ENCODE measurements around the gene CHST3. TPM values are rescaled to one million over a fixed set of nuclear protein-coding genes. Genes with fewer than 3 reads are reported as not detected.

CHST3 gene
- total RNA-seq, 4 donors from 2014 or later, result 24.1 to 43.0 (median 38.7) TPM

DNA sequence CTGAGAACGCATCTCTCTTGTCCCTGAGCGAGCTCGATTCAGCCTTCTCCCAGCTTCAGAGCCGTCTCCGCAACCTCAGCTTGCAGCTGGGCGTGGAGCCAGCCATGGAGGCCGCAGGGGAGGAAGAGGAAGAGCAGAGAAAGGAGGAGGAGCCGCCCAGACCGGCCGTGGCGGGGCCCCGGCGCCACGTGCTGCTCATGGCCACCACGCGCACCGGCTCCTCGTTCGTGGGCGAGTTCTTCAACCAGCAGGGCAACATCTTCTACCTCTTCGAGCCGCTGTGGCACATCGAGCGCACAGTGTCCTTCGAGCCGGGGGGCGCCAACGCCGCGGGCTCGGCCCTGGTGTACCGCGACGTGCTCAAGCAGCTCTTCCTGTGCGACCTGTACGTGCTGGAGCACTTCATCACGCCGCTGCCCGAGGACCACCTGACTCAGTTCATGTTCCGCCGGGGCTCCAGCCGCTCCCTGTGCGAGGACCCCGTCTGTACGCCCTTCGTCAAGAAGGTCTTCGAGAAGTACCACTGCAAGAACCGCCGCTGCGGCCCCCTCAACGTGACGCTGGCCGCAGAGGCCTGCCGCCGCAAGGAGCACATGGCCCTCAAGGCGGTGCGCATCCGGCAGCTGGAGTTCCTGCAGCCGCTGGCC, 43.2 kb downstream of the CHST3 start:
- intact Hi-C loops (cut with DNase I), result no loop called here
- Histone ChIP-seq H3K4me3 (no peak overlapping the region), H3K4me1 (peaks cover 45 to 64% (median 61%) of the 10 kb centered on the region in 4 donors), H3K36me3 (peaks cover 14 to 51% (median 32%) of the 10 kb centered on the region in 4 donors), H3K27ac (replicated peaks in 1 of 4) (peak overlapping the region; percentile 49 to 94 (median 92)), H3K9me3 (no peaks in the 10 kb centered on the region), H3K27me3 (no peaks in the 10 kb centered on the region)
- 92% methylated on average over 49 of the region's 59 CpGs for WGBS
- TF ChIP-seq POLR2A (IDR thresholded peaks at IDR 0.05; ENCODE audit: low read depth), result no peak
- TF ChIP-seq, protein P1, sequence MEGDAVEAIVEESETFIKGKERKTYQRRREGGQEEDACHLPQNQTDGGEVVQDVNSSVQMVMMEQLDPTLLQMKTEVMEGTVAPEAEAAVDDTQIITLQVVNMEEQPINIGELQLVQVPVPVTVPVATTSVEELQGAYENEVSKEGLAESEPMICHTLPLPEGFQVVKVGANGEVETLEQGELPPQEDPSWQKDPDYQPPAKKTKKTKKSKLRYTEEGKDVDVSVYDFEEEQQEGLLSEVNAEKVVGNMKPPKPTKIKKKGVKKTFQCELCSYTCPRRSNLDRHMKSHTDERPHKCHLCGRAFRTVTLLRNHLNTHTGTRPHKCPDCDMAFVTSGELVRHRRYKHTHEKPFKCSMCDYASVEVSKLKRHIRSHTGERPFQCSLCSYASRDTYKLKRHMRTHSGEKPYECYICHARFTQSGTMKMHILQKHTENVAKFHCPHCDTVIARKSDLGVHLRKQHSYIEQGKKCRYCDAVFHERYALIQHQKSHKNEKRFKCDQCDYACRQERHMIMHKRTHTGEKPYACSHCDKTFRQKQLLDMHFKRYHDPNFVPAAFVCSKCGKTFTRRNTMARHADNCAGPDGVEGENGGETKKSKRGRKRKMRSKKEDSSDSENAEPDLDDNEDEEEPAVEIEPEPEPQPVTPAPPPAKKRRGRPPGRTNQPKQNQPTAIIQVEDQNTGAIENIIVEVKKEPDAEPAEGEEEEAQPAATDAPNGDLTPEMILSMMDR (IDR thresholded peaks at IDR 0.05), result no peak
- TF ChIP-seq POLR2AphosphoS5 (IDR thresholded peaks at IDR 0.05), result no peak
- no peak for TF ChIP-seq EP300 (IDR thresholded peaks at IDR 0.05)
- DNase-seq (ENCODE audit: extremely low spot score), result no peak

DNA sequence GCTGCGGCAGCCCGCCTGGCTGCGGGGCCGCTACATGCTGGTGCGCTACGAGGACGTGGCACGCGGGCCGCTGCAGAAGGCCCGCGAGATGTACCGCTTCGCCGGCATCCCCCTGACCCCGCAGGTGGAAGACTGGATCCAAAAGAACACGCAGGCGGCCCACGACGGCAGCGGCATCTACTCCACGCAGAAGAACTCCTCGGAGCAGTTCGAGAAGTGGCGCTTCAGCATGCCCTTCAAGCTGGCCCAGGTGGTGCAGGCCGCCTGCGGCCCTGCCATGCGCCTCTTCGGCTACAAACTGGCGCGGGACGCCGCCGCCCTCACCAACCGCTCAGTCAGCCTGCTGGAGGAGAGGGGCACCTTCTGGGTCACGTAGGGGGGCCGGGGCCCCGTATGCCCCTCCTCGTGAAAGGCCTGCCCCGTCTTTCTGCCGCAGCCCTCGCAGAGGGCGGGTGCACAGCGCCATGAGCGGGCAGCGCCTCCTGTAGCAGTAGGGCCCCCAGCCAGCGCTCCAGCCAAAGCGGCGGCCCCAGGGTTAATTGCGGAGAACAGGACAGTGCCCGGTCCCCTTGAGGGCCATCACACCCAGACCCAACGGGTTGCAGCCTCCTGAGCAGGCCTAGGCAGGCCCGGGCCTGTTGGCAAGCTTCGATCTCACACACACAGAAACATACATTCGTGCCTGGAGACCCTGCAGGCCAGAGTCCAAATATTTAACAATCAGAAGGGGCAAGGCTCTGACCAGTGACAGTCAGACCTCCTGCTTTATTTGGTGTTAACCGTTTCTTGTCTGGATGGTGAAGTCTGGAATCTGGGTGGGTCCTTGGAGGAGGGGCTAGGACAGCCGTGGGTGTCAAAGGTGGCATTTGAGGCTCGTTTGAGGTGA, 44.1 kb downstream of the CHST3 start:
- no peak overlapping the region for H3K4me3 ChIP-seq
- intact Hi-C loops (cut with DNase I), result loop anchor here (2.0 kb wide), 1 partner anchor 44 kb away; the partner anchor contains the start of gene CHST3
- 81% methylated on average over 31 of the region's 58 CpGs for WGBS

DNA sequence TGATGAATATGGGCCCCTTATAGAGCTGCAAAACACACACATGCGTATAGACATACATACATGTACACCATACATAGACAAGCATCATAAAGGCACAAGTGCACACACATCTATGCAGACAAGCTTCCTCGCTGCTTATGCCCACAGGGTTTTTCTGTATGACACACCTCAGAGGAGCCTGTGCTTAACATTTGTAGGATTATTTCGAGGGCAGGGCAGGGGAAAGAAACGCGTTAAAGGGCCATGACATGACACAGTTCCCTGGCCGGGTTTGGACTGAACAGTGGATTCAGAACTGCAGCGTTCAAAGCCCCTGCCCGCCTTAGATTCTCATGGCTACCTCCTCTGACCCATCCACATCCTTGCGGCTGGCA, 44.8 kb downstream of the CHST3 start:
- peak overlapping the region; percentile 90 to 94 (median 92) for H3K27ac ChIP-seq (replicated peaks in 1 of 4)
- intact Hi-C loops (cut with DNase I), result loop anchor here (2.0 kb wide), 1 partner anchor 44 kb away; the partner anchor contains the start of gene CHST3
- no peak for DNase-seq (ENCODE audit: extremely low spot score)
- H3K9me3 ChIP-seq, result no peaks in the 10 kb centered on the region
- H3K36me3 ChIP-seq, result peaks cover 14 to 51% (median 32%) of the 10 kb centered on the region in 4 donors
- 16% methylated on average over 8 of the region's 9 CpGs for WGBS
- H3K4me3 ChIP-seq, result peak overlapping the region in 3 of 4 donors; percentile 5 to 22 (median 19)
- H3K4me1 ChIP-seq, result peaks cover 61 to 77% (median 71%) of the 10 kb centered on the region in 4 donors
- TF ChIP-seq, protein P1 (IDR thresholded peaks at IDR 0.05), result no peak
- no peaks in the 10 kb centered on the region for H3K27me3 ChIP-seq

More for the DNA sequence above, 44.1 kb downstream of the CHST3 start:
- DNase-seq (ENCODE audit: extremely low spot score), result no peak
- Histone ChIP-seq H3K27ac (replicated peaks in 1 of 4) (peak overlapping the region; percentile 90 to 94 (median 92)), H3K4me1 (peaks cover 55 to 74% (median 66%) of the 10 kb centered on the region in 4 donors), H3K9me3 (no peaks in the 10 kb centered on the region), H3K36me3 (peaks cover 14 to 51% (median 32%) of the 10 kb centered on the region in 4 donors), H3K27me3 (no peaks in the 10 kb centered on the region)
- TF ChIP-seq POLR2AphosphoS5 (IDR thresholded peaks at IDR 0.05), result no peak
- TF ChIP-seq POLR2A (IDR thresholded peaks at IDR 0.05; ENCODE audit: low read depth), result no peak
- TF ChIP-seq, protein P1 (IDR thresholded peaks at IDR 0.05), result no peak
- no peak for TF ChIP-seq EP300 (IDR thresholded peaks at IDR 0.05)

DNA sequence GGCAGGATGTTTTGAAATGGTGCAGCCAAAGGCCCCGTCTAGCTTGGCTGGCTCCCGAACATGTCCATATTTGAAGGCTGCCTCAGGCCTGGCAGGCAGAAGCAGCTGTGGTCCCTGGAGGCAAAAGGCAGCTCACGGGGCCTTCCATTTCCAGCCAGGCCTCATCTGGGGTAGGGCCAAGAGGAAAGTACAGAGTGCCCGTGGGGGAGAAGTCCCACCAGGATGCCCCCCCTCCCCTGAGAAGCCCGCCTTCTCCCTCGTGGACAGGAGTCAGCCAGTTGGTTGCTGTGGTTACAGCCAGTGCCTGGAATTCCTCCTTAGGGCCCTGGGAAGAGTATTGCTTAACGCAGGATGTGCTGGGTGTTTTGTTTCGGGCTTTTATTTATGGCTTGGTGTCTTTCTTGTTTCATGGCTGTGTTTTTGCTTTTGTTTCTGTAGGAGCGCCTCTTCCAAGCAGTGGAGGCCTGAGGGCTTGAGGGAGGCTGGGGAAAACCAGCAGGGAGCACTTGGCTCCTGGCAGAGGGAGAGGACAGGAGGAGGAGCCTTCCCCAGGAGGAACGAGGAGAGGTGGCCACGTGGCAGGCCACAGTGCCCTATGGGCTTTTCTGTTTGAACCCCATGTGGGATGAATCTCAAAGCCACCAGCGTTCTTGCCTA, 45.4 kb downstream of the CHST3 start:
- Histone ChIP-seq H3K4me3 (peak overlapping the region; percentile 3 to 22 (median 12)), H3K27me3 (no peaks in the 10 kb centered on the region), H3K4me1 (peaks cover 65 to 77% (median 74%) of the 10 kb centered on the region in 4 donors), H3K36me3 (peaks cover 14 to 50% (median 32%) of the 10 kb centered on the region in 4 donors), H3K9me3 (no peaks in the 10 kb centered on the region), H3K27ac (replicated peaks in 1 of 4) (peak overlapping the region; percentile 90 to 94 (median 92))
- peak; percentile 79 to 87 for TF ChIP-seq POLR2AphosphoS5 (IDR thresholded peaks at IDR 0.05)
- TF ChIP-seq EP300 (IDR thresholded peaks at IDR 0.05), result peak; percentile 45
- no peak for TF ChIP-seq POLR2A (IDR thresholded peaks at IDR 0.05; ENCODE audit: low read depth)
- TF ChIP-seq, protein P1 (IDR thresholded peaks at IDR 0.05), result no peak
- intact Hi-C loops (cut with DNase I), result loop anchor here (2.0 kb wide), 1 partner anchor 45 kb away; the partner anchor contains the start of gene CHST3
- 24% methylated on average over 7 of the region's 12 CpGs for WGBS
- peak; percentile 96 for DNase-seq (ENCODE audit: extremely low spot score)
